ENCODE results near the gene ABHD11.

DNA sequence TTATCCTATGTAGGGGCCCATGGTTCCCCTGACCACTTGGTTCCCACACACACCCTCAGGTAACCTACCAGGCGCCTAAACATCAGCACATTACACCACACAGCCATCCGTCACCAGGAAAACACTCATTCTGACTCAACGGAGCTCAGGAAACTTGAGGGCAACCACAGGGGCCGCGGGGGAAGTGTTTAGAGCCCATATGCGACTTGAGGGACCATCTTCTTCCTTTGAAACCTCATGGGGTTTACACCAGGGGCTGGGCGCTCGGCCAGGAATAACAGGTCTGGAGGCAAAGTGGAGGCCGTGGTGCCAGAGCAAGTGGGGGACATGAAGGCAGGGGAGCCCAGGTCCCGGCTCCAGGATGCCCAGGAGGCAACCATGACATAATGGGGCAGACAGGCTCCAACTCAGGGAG, 20.6 kb downstream of the ABHD11 start:
- TF ChIP-seq CTCF (IDR thresholded peaks at IDR 0.05) (no peak), POLR2A (IDR thresholded peaks at IDR 0.05) (no peak), POLR2AphosphoS5 (IDR thresholded peaks at IDR 0.05) (no peak), EP300 (IDR thresholded peaks at IDR 0.05) (no peak)
